ENCODE data around the gene SNHG17.

DNA sequence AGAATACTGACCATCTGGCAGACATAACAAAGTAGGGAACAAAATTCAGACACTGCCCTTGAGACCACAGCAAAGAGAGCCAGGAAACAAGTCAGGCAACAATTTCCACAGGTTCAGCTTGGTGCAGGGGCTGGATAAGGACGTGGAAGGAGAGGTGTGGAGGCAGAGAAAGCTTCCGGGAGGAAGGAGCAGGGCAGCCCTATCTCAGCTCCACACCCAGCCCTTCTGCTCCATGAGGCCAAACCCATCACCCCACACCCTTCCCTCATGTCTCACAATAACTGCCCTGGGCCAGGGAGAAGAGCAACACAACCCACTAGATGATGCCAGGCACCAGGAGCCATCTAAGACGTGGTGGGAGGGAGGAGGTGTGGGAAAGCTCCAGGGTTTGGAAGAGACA is 5.8 kb downstream of the SNHG17 start:
- TF ChIP-seq POLR2A (IDR thresholded peaks at IDR 0.05) (no peak), POLR2AphosphoS5 (IDR thresholded peaks at IDR 0.05) (no peak)
- TF ChIP-seq, protein P1, sequence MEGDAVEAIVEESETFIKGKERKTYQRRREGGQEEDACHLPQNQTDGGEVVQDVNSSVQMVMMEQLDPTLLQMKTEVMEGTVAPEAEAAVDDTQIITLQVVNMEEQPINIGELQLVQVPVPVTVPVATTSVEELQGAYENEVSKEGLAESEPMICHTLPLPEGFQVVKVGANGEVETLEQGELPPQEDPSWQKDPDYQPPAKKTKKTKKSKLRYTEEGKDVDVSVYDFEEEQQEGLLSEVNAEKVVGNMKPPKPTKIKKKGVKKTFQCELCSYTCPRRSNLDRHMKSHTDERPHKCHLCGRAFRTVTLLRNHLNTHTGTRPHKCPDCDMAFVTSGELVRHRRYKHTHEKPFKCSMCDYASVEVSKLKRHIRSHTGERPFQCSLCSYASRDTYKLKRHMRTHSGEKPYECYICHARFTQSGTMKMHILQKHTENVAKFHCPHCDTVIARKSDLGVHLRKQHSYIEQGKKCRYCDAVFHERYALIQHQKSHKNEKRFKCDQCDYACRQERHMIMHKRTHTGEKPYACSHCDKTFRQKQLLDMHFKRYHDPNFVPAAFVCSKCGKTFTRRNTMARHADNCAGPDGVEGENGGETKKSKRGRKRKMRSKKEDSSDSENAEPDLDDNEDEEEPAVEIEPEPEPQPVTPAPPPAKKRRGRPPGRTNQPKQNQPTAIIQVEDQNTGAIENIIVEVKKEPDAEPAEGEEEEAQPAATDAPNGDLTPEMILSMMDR (IDR thresholded peaks at IDR 0.05 in 8 of 11, conservative IDR thresholded peaks at IDR 0.05 in 3 of 11): no peak
